GM12878 (cell line): Measurements from ENCODE around the gene MDM4. TPM values are rescaled to one million over a fixed set of nuclear protein-coding genes. Genes with fewer than 3 reads are reported as not detected.

ENCODE experiments used
- ATAC-seq: fragments of 200-7000 bp; cut with Tn5 transposase; 3 replicates; pipeline ENCODE4 v1.9.1; 2020; ENCODE audit warnings: mild to moderate bottlenecking, moderate library complexity
- BruUV-seq: library from RNA; stranded (reverse); fragments of 400-500 nt; replicated peaks from 2 replicates; lab custom pipeline; 2021; lab: Mats Ljungman, UMichigan
- CTCF ChIA-PET: fragments of 300-600 bp; sonication (Branson Sonifier 250); formaldehyde crosslinking; extraction: SDS; loops from one replicate; lab custom pipeline; 2021; ENCODE audit warnings: inconsistent platforms; lab: Yijun Ruan, JAX
- POLR2A ChIA-PET: fragments of 350-600 bp; formaldehyde crosslinking; extraction: SDS; loops from one replicate; lab custom pipeline; 2021; ENCODE audit warnings: inconsistent platforms; lab: Charles Lee
- RAD21 ChIA-PET: fragments of 300-600 bp; sonication (Branson Sonifier 250); formaldehyde crosslinking; loops from one replicate; lab custom pipeline; 2023; ENCODE audit warnings: antibody characterized with exemption; ENCODE audit not compliant: unreplicated experiment; lab: Charles Lee
- SMC1A ChIA-PET: fragments of 300-600 bp; sonication (Branson Sonifier 250); formaldehyde crosslinking; loops from one replicate; lab custom pipeline; 2023; ENCODE audit not compliant: unreplicated experiment, uncharacterized antibody; lab: Charles Lee
- DNase-seq: peaks from one replicate; pipeline ENCODE4 v3.0.0-alpha.2; 2011; ENCODE audit warnings: low read depth, low spot score
- FAIRE-seq: peaks from 3 replicates; lab custom pipeline; 2011; peaks lifted over from hg19 to GRCh38; lab: Jason Lieb, UNC
- H2AFZ ChIP-seq: 2 replicates; pipeline ENCODE4 v1.6.0; 2011; ENCODE audit warnings: low read depth, low read length, control low read depth; ENCODE audit not compliant: control insufficient read depth
- H3K27ac ChIP-seq: 2 replicates; pipeline ENCODE4 v1.5.1; 2011; ENCODE audit warnings: control low read depth; ENCODE audit not compliant: control insufficient read depth, insufficient read depth
- H3K27me3 ChIP-seq, 2 experiments: replicated peaks in 1 of 2; 2 replicates each; pipeline versions ENCODE4 v1.6.0 to v1.6.1; 2011; ENCODE audit warnings: low read length in 1 of 2; ENCODE audit not compliant: control insufficient read depth in 2 of 2, insufficient read depth in 2 of 2
- H3K36me3 ChIP-seq, 2 experiments: 2 replicates each; pipeline ENCODE4 v1.5.1; 2011; ENCODE audit warnings: low read length in 1 of 2; ENCODE audit not compliant: control insufficient read depth in 2 of 2, insufficient read depth in 2 of 2
- H3K4me1 ChIP-seq: 2 replicates; pipeline ENCODE4 v1.6.1; 2011; ENCODE audit warnings: mild to moderate bottlenecking, low read length, moderate library complexity, mixed read lengths; ENCODE audit not compliant: control insufficient read depth, insufficient read depth
- H3K4me2 ChIP-seq: 2 replicates; pipeline ENCODE4 v1.6.0; 2011; ENCODE audit warnings: control low read depth; ENCODE audit not compliant: control insufficient read depth, insufficient read depth
- H3K4me3 ChIP-seq: fragments of 200-600 bp; sonication (generic); 2 replicates; pipeline ENCODE4 v1.5.1; 2016
- H3K79me2 ChIP-seq: 2 replicates; pipeline ENCODE4 v1.6.0; 2011; ENCODE audit warnings: low read length; ENCODE audit not compliant: control insufficient read depth, insufficient read depth
- H3K9ac ChIP-seq: 2 replicates; pipeline ENCODE4 v1.8.0; 2011; ENCODE audit warnings: low read length, control low read depth, mixed read lengths; ENCODE audit not compliant: control insufficient read depth, insufficient read depth
- H3K9me3 ChIP-seq: replicated peaks from 3 replicates; pipeline ENCODE4 v1.5.1; 2011; ENCODE audit warnings: mild to moderate bottlenecking, low read length; ENCODE audit not compliant: control insufficient read depth, insufficient read depth
- H4K20me1 ChIP-seq: 2 replicates; pipeline ENCODE4 v1.6.0; 2011; ENCODE audit not compliant: control insufficient read depth, insufficient read depth
- CTCF ChIP-seq, 3 experiments: IDR thresholded peaks in 2 of 3; conservative IDR thresholded peaks in 1 of 3; 2 replicates each; pipeline ENCODE4 v1.5.1; 2011; ENCODE audit warnings: low read depth in 3 of 3, low read length in 3 of 3, mild to moderate bottlenecking in 3 of 3, control low read depth in 2 of 3, moderate library complexity in 2 of 3, inconsistent platforms in 1 of 3, mixed read lengths in 1 of 3; ENCODE audit not compliant: control insufficient read depth in 2 of 3, insufficient read depth in 1 of 3; ENCODE audit errors: extremely low read depth in 1 of 3
- DPF2 ChIP-seq: fragments of 450-650 bp; IDR thresholded peaks from 2 replicates; pipeline ENCODE4 v1.6.1; 2017; ENCODE audit warnings: mild to moderate bottlenecking
- ETV6 ChIP-seq, 2 experiments: fragments of 450-650 bp in 1 of 2; IDR thresholded peaks in 1 of 2; conservative IDR thresholded peaks in 1 of 2; 2 replicates each; pipeline ENCODE4 v1.6.1; 2014; ENCODE audit warnings: antibody characterized with exemption in 1 of 2, borderline replicate concordance in 1 of 2, low read depth in 1 of 2, mild to moderate bottlenecking in 1 of 2, moderate library complexity in 1 of 2
- HDAC6 ChIP-seq: fragments of 200-600 bp; sonication (generic); IDR thresholded peaks from one replicate; pipeline ENCODE4 v1.8.0; 2017; ENCODE audit warnings: antibody characterized with exemption; ENCODE audit not compliant: unreplicated experiment
- HDGF ChIP-seq: fragments of 450-650 bp; IDR thresholded peaks from 2 replicates; pipeline ENCODE4 v1.6.1; 2016; ENCODE audit warnings: antibody characterized with exemption
- IKZF2 ChIP-seq, 2 experiments: fragments of 450-650 bp; IDR thresholded peaks; 2 replicates each; pipeline ENCODE4 v1.6.1; 2017; ENCODE audit warnings: mild to moderate bottlenecking in 2 of 2, moderate library complexity in 2 of 2
- RB1 ChIP-seq: fragments of 450-650 bp; formaldehyde crosslinking; IDR thresholded peaks from 2 replicates; pipeline ENCODE4 v1.6.1; 2017; ENCODE audit warnings: mild to moderate bottlenecking, borderline replicate concordance
- SIX5 ChIP-seq: IDR thresholded peaks from 2 replicates; pipeline ENCODE4 v1.6.1; 2011; ENCODE audit warnings: mild to moderate bottlenecking, low read depth, low read length, moderate library complexity; ENCODE audit not compliant: severe bottlenecking
- SMAD5 ChIP-seq: IDR thresholded peaks from 2 replicates; pipeline ENCODE4 v1.6.1; 2016; ENCODE audit warnings: antibody characterized with exemption, low read depth
- SMARCA5 ChIP-seq: fragments of 450-650 bp; IDR thresholded peaks from 2 replicates; pipeline ENCODE4 v1.6.1; 2017; ENCODE audit warnings: mild to moderate bottlenecking
- SP1 ChIP-seq: IDR thresholded peaks from one replicate; pipeline ENCODE4 v1.6.1; 2011; ENCODE audit warnings: low read depth, low read length
- TBL1XR1 ChIP-seq: IDR thresholded peaks from 2 replicates; pipeline ENCODE4 v1.6.1; 2012; ENCODE audit warnings: low read depth, low read length, improper control_type of control experiment
- TCF12 ChIP-seq: IDR thresholded peaks from 2 replicates; pipeline ENCODE4 v1.6.1; 2011; ENCODE audit warnings: low read depth, mild to moderate bottlenecking, low read length
- ZBED1 ChIP-seq: IDR thresholded peaks from 2 replicates; pipeline ENCODE4 v1.6.1; 2016; ENCODE audit warnings: borderline replicate concordance
- ZBTB11 ChIP-seq: fragments of 450-650 bp; formaldehyde crosslinking; IDR thresholded peaks from 2 replicates; pipeline ENCODE4 v1.5.0; 2022; ENCODE audit warnings: mild to moderate bottlenecking, missing genetic modification characterization
- WGBS: methylation state at CpG from one replicate; pipeline ENCODE4 v1.1.6; 2016; ENCODE audit warnings: low lambda C conversion rate; ENCODE audit not compliant: insufficient replicate concordance, insufficient coverage; ENCODE audit errors: missing lambda C conversion rate; 5-methylcytosine and 5-hydroxymethylcytosine counted together
- in situ Hi-C: fragments of 300-500 bp; cut with MboI; formaldehyde crosslinking; loops from 9 replicates; pipeline ENCODE4 v1.14.3; 2018; ENCODE audit warnings: mixed read lengths
- intact Hi-C: fragments of 100-400 bp; cut with micrococcal nuclease; formaldehyde crosslinking; loops from one replicate; pipeline ENCODE4 v1.14.2; 2022; ENCODE audit not compliant: unreplicated experiment
- polyA plus RNA-seq, 11 experiments: library from polyadenylated mRNA; depleted of rRNA in 4 of 11; unstranded in 6 of 11; stranded (reverse) in 5 of 11; fragments of >200 nt; fragmentation: Nextera tagmentation in 4 of 11; fragmentation: Illumina TruSeq in 1 of 11; extraction: Ambion mirVana in 4 of 11; extraction: Trizol in 1 of 11; gene quantifications; 1 replicate in 1 of 11; 2 replicates in 10 of 11; pipeline versions ENCODE4 v1.2.1 to v1.2.3, GENCODE V29; 2011 to 2016; ENCODE audit warnings: inconsistent platforms in 2 of 11, missing spikeins in 2 of 11, low read depth in 1 of 11
- total RNA-seq, 4 experiments: library from RNA; depleted of rRNA in 3 of 4; stranded (reverse); fragments of >200 nt in 3 of 4; fragmentation: Illumina TruSeq in 1 of 4; extraction: Trizol in 1 of 4; gene quantifications; 2 replicates each; pipeline versions ENCODE4 v1.2.1 to v1.2.3, GENCODE V29; 2013 to 2021

Gene MDM4
- total and polyA plus RNA-seq, 10 of the 15 experiments (the other 5 are each of a cell fraction or from before 2014, with no cell fraction given) = 2.5 to 74.4 (median 22.7) TPM

- ChIA-PET RAD21 (interaction anchor here (0.5 to 12.9 kb wide), 8 partner anchors 10 to 329 kb away, joined by 3 to 267 read pairs (median 24); partner anchors contain the start of gene PIK3C2B), SMC1A (interaction anchor here (0.8 to 18.3 kb wide), 10 partner anchors 10 to 79 kb away, joined by 3 to 408 read pairs (median 6); partner anchors contain the start of gene PIK3C2B), POLR2A (interaction anchor here (1.1 to 5.8 kb wide), 7 partner anchors 9 to 38 kb away, joined by 3 to 81 read pairs (median 9); partner anchors contain the start of genes MDM4 and PIK3C2B), CTCF (interaction anchor here (0.9 to 39.0 kb wide), 6 partner anchors 8 to 329 kb away, joined by 3 to 2021 read pairs (median 10); partner anchors contain the start of gene PIK3C2B)
- Histone ChIP-seq H3K27ac (no peak overlapping the region), H3K4me2 (no peak overlapping the region), H3K9me3 (no peaks in the 10 kb centered on the region), H3K27me3 (no peaks in the 10 kb centered on the region), H3K4me1 (peaks cover 45% of the 10 kb centered on the region), H3K36me3 (peaks cover 0 to 4% of the 10 kb centered on the region in 2 experiments; a peak in 1 of 4 replicates), H2AFZ (no peak overlapping the region), H3K4me3 (no peak overlapping the region), H3K79me2 (peaks cover 17% of the 10 kb centered on the region), H3K9ac (no peak overlapping the region), H4K20me1 (0 out of 2 replicates have a peak, but pooled peaks cover 2% of the 10 kb centered on the region)
- in situ Hi-C loops = no loop called here
- DNase-seq (no peak), ATAC-seq (no peak), FAIRE-seq (no peak)
- 93% methylated on average over 7 of the region's 7 CpGs for WGBS
- no peak for TF ChIP-seq HDAC6
- TF ChIP-seq HDGF = no peak
- no peak for TF ChIP-seq SIX5
- TF ChIP-seq TCF12 = no peak
- no peak for TF ChIP-seq IKZF2 (IDR thresholded peaks at IDR 0.05)
- no peak for TF ChIP-seq SMARCA5
- no peak for TF ChIP-seq SMAD5
- TF ChIP-seq TBL1XR1 = no peak
- TF ChIP-seq SP1 = no peak
- TF ChIP-seq RB1 = no peak
- no peak for TF ChIP-seq CTCF (IDR thresholded peaks at IDR 0.05 in 2 of 3, conservative IDR thresholded peaks at IDR 0.05 in 1 of 3; ENCODE audit: control insufficient read depth in 2 of 3, extremely low read depth in 1 of 3, insufficient read depth in 1 of 3, low read depth in 3 of 3, low read length in 3 of 3)
- TF ChIP-seq ZBTB11 (CRISPR knock-in tag) = no peak
- no peak for TF ChIP-seq ZBED1
- no peak for TF ChIP-seq DPF2
- TF ChIP-seq ETV6 (conservative IDR thresholded peaks at IDR 0.05 in 1 of 2, IDR thresholded peaks at IDR 0.05 in 1 of 2; ENCODE audit: borderline replicate concordance in 1 of 2, low read depth in 1 of 2) = no peak
- intact Hi-C loops = no loop called here
- no TSS peak for BruUV-seq
These were observed 37.9 kb upstream of the MDM4 start for GRCh38 chr1:204478172-204478899.
